HepG2 (cell line): ENCODE measurements around the gene HIVEP2. TPM values are rescaled to one million over a fixed set of nuclear protein-coding genes. Genes with fewer than 3 reads are reported as not detected.
A peak's percentile ranks its signal among the peaks of the same experiment; 100 is the strongest.

Source experiments
- ATAC-seq: fragments of 200-7000 bp; cut with Tn5 transposase; 3 replicates; pipeline ENCODE4 v1.9.1; 2020; ENCODE audit warnings: mild to moderate bottlenecking, moderate library complexity
- BruUV-seq: library from RNA; stranded (reverse); fragments of 400-500 nt; replicated peaks from 2 replicates; lab custom pipeline; 2021; lab: Mats Ljungman, UMichigan
- CTCF ChIA-PET: fragments of 300-600 bp; formaldehyde crosslinking; extraction: SDS; loops from one replicate; lab custom pipeline; 2021; ENCODE audit warnings: low total read pairs, inconsistent platforms, low intra/inter-chr PET ratio; lab: Yijun Ruan, JAX
- POLR2A ChIA-PET: fragments of 350-600 bp; sonication (Branson Sonifier 250); formaldehyde crosslinking; loops from one replicate; lab custom pipeline; 2020; ENCODE audit warnings: antibody characterized with exemption, inconsistent platforms; lab: Yijun Ruan, JAX
- DNase-seq: peaks from one replicate; pipeline ENCODE4 v3.0.0-alpha.2; 2015; ENCODE audit warnings: low spot score
- FAIRE-seq: peaks from 3 replicates; lab custom pipeline; 2011; peaks lifted over from hg19 to GRCh38; lab: Jason Lieb, UNC
- H2AFZ ChIP-seq: one replicate; pipeline ENCODE4 v1.6.1; 2011; ENCODE audit warnings: low read length, inconsistent platforms
- H3K27ac ChIP-seq: fragments of 300-600 bp; 3 replicates; pipeline ENCODE4 v1.8.0; 2011; ENCODE audit warnings: mixed run types, mild to moderate bottlenecking, mixed read lengths, low read length, inconsistent platforms; ENCODE audit not compliant: insufficient read depth; ENCODE audit errors: extremely low read length
- H3K27me3 ChIP-seq, 2 experiments: fragments of 200-600 bp in 1 of 2; 2 replicates in 1 of 2; 3 replicates in 1 of 2; pipeline versions ENCODE4 v1.6.0 to v1.8.0; 2011; ENCODE audit warnings: low read length in 2 of 2, mild to moderate bottlenecking in 2 of 2, moderate library complexity in 2 of 2, inconsistent platforms in 1 of 2; ENCODE audit not compliant: insufficient read depth in 2 of 2, control insufficient read depth in 1 of 2
- H3K36me3 ChIP-seq, 2 experiments: fragments of 200-600 bp in 1 of 2; replicated peaks in 1 of 2; 2 replicates in 1 of 2; 3 replicates in 1 of 2; pipeline versions ENCODE4 v1.5.1 to v1.8.0; 2011; ENCODE audit warnings: low read length in 2 of 2, inconsistent platforms in 1 of 2; ENCODE audit not compliant: insufficient read depth in 2 of 2, control insufficient read depth in 1 of 2
- H3K4me1 ChIP-seq: 2 replicates; pipeline ENCODE4 v1.5.1; 2012; ENCODE audit warnings: low read length, inconsistent platforms; ENCODE audit not compliant: insufficient read depth
- H3K4me2 ChIP-seq: 2 replicates; pipeline ENCODE4 v1.6.0; 2011; ENCODE audit warnings: low read depth, low read length, inconsistent platforms
- H3K4me3 ChIP-seq, 3 experiments: fragments of 200-600 bp in 1 of 3; sonication (generic), shearing (Covaris generic) in 1 of 3; replicated peaks in 1 of 3; 2 replicates each; pipeline ENCODE4 v1.5.1; 2011 to 2016; ENCODE audit warnings: low read length in 3 of 3, inconsistent platforms in 2 of 3, low read depth in 2 of 3, mild to moderate bottlenecking in 2 of 3, control low read depth in 1 of 3, mixed read lengths in 1 of 3; ENCODE audit not compliant: insufficient read depth in 1 of 3
- H3K79me2 ChIP-seq: one replicate; pipeline ENCODE4 v1.6.1; 2011; ENCODE audit warnings: low read length, inconsistent platforms; ENCODE audit not compliant: insufficient read depth
- H3K9ac ChIP-seq: 2 replicates; pipeline ENCODE4 v1.6.0; 2011; ENCODE audit warnings: mild to moderate bottlenecking, low read depth, low read length, inconsistent platforms; ENCODE audit not compliant: insufficient read depth
- H3K9me3 ChIP-seq: 2 replicates; pipeline ENCODE4 v1.5.1; 2012; ENCODE audit warnings: mild to moderate bottlenecking, low read length
- H4K20me1 ChIP-seq: 2 replicates; pipeline ENCODE4 v1.6.0; 2011; ENCODE audit warnings: inconsistent platforms, mild to moderate bottlenecking, low read length, moderate library complexity; ENCODE audit not compliant: insufficient read depth
- MAFK ChIP-seq, 2 experiments: IDR thresholded peaks in 1 of 2; conservative IDR thresholded peaks in 1 of 2; 2 replicates each; pipeline ENCODE4 v1.6.1; 2011; ENCODE audit warnings: improper control_type of control experiment in 2 of 2, low read length in 2 of 2
- ZNF761 ChIP-seq: sonication (generic); formaldehyde crosslinking; conservative IDR thresholded peaks from 2 replicates; pipeline ENCODE4 v1.4.0; 2020; ENCODE audit warnings: mild to moderate bottlenecking, missing genetic modification reagents
- WGBS: methylation state at CpG from one replicate; pipeline ENCODE4 v1.1.6; 2017; ENCODE audit warnings: low lambda C conversion rate; 5-methylcytosine and 5-hydroxymethylcytosine counted together
- in situ Hi-C: cut with HindIII; loops from 2 replicates; pipeline ENCODE4 v1.10.0; 2017; ENCODE audit warnings: low pct_unique_long_range_greater_than_20kb; ENCODE audit not compliant: extremely low pct_ligation_motif_present
- intact Hi-C: fragments of 100-400 bp; cut with micrococcal nuclease; formaldehyde crosslinking; loops from one replicate; pipeline ENCODE4 v1.10.0; 2022; ENCODE audit not compliant: unreplicated experiment
- polyA plus RNA-seq, 8 experiments: library from polyadenylated mRNA; depleted of rRNA in 3 of 8; stranded (reverse) in 7 of 8; unstranded in 1 of 8; fragments of >200 nt; fragmentation: Illumina TruSeq in 4 of 8; extraction: Trizol in 4 of 8; gene quantifications; 2 replicates each; pipeline versions ENCODE4 v1.2.1 to v1.2.3, GENCODE V29; 2011 to 2016; ENCODE audit warnings: low read depth in 4 of 8, missing spikeins in 1 of 8, mixed read lengths in 1 of 8; ENCODE audit not compliant: insufficient read depth in 1 of 8
- total RNA-seq, 5 experiments: library from RNA; depleted of rRNA; stranded (reverse); fragments of >200 nt; fragmentation: Illumina TruSeq; extraction: Trizol; gene quantifications; 2 replicates each; pipeline ENCODE4 v1.2.3, GENCODE V29; 2016; ENCODE audit warnings: low read depth in 1 of 5
- TF ChIP-seq, protein P1 (sequence below): sonication (generic); formaldehyde crosslinking; IDR thresholded peaks from 2 replicates; pipeline ENCODE4 v1.4.0; 2020; ENCODE audit warnings: missing genetic modification reagents

Gene HIVEP2
- total and polyA plus RNA-seq, 2 of the 13 experiments (the other 11 are each of a cell fraction or from before 2014, with no cell fraction given) = 3.4 to 12.9 TPM

DNA sequence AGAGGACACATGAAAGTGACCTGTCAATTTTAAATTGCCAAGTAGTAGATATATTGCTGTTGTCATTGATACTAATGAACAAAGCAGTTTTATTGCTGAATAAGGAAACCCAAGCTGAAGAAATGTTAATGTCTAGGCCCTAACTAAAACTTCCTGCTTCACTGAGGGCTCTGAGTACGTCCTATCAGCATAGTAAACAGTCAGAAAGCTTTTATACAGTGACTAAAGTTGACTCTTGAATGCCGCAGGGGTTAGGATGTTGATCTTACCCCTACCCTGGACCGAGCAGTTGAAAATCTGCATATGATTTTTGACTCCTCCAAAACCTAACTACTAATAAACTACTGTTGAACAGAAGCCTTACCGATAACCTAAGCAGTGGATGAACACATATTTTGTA is 149.0 kb downstream of the HIVEP2 start:
- intact Hi-C loops (no loop called here), in situ Hi-C loops (no loop called here)
- no peak for FAIRE-seq
- no peaks in the 10 kb centered on the region for H3K79me2 ChIP-seq
- H3K4me2 ChIP-seq = no peak overlapping the region
- TF ChIP-seq MAFK (conservative IDR thresholded peaks at IDR 0.05 in 1 of 2, IDR thresholded peaks at IDR 0.05 in 1 of 2; ENCODE audit: low read length in 2 of 2) = peak in 1 of 2 experiments; percentile 28; a peak in 1 of 4 replicates
- TF ChIP-seq, protein P1, sequence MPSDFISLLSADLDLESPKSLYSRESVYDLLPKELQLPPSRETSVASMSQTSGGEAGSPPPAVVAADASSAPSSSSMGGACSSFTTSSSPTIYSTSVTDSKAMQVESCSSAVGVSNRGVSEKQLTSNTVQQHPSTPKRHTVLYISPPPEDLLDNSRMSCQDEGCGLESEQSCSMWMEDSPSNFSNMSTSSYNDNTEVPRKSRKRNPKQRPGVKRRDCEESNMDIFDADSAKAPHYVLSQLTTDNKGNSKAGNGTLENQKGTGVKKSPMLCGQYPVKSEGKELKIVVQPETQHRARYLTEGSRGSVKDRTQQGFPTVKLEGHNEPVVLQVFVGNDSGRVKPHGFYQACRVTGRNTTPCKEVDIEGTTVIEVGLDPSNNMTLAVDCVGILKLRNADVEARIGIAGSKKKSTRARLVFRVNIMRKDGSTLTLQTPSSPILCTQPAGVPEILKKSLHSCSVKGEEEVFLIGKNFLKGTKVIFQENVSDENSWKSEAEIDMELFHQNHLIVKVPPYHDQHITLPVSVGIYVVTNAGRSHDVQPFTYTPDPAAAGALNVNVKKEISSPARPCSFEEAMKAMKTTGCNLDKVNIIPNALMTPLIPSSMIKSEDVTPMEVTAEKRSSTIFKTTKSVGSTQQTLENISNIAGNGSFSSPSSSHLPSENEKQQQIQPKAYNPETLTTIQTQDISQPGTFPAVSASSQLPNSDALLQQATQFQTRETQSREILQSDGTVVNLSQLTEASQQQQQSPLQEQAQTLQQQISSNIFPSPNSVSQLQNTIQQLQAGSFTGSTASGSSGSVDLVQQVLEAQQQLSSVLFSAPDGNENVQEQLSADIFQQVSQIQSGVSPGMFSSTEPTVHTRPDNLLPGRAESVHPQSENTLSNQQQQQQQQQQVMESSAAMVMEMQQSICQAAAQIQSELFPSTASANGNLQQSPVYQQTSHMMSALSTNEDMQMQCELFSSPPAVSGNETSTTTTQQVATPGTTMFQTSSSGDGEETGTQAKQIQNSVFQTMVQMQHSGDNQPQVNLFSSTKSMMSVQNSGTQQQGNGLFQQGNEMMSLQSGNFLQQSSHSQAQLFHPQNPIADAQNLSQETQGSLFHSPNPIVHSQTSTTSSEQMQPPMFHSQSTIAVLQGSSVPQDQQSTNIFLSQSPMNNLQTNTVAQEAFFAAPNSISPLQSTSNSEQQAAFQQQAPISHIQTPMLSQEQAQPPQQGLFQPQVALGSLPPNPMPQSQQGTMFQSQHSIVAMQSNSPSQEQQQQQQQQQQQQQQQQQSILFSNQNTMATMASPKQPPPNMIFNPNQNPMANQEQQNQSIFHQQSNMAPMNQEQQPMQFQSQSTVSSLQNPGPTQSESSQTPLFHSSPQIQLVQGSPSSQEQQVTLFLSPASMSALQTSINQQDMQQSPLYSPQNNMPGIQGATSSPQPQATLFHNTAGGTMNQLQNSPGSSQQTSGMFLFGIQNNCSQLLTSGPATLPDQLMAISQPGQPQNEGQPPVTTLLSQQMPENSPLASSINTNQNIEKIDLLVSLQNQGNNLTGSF = no peak
- no peak overlapping the region for H3K9ac ChIP-seq
- no TSS peak for BruUV-seq
- H3K4me3 ChIP-seq = no peak overlapping the region
- H3K4me1 ChIP-seq = no peaks in the 10 kb centered on the region
- peaks cover 9% of the 10 kb centered on the region; the same call in 1 of the 2 replicates for H4K20me1 ChIP-seq
- ChIA-PET CTCF (no interaction called here), POLR2A (no interaction called here)
- no peak for DNase-seq
- H3K9me3 ChIP-seq = no peaks in the 10 kb centered on the region
- no peaks in the 10 kb centered on the region for H3K27me3 ChIP-seq
- no peak overlapping the region for H2AFZ ChIP-seq
- no peak overlapping the region for H3K27ac ChIP-seq
- WGBS = 97% methylated on average over 4 of the region's 4 CpGs
- ATAC-seq = no peak
- no peaks in the 10 kb centered on the region; a peak in 1 of 5 replicates for H3K36me3 ChIP-seq

GRCh38 chr6:142794424-142794823 is 150.6 kb downstream of the HIVEP2 start:
- WGBS = 74% methylated on average over 3 of the region's 3 CpGs
- in situ Hi-C loops = no loop called here
- CTCF ChIA-PET = no interaction called here
- Histone ChIP-seq H2AFZ (no peak overlapping the region), H3K4me3 (no peak overlapping the region)
- no peak for TF ChIP-seq ZNF761
- TF ChIP-seq, all 625 proteins: peak for 0
- no peaks in the 10 kb centered on the region for H3K36me3 ChIP-seq
- no peaks in the 10 kb centered on the region for H3K9me3 ChIP-seq
- H3K27ac ChIP-seq = no peak overlapping the region
- intact Hi-C loops = no loop called here
- ATAC-seq (no peak), FAIRE-seq (no peak), DNase-seq (no peak)
- no TSS peak for BruUV-seq
- peaks cover 10% of the 10 kb centered on the region; the same call in 1 of the 2 replicates for H4K20me1 ChIP-seq
- H3K9ac ChIP-seq = no peak overlapping the region
- POLR2A ChIA-PET = no interaction called here
- H3K27me3 ChIP-seq = no peaks in the 10 kb centered on the region
- H3K4me2 ChIP-seq = no peak overlapping the region
- H3K79me2 ChIP-seq = no peaks in the 10 kb centered on the region
- H3K4me1 ChIP-seq = peaks cover 10% of the 10 kb centered on the region
